Activated T-cell treated with anti-CD3 and anti-CD28 coated beads for 48 hours (primary cell): ENCODE results near the gene OPRPN.

Experiments
- DNase-seq: peaks from one replicate; pipeline ENCODE4 v3.0.0-alpha.2; 2020; ENCODE audit warnings: low read depth

The OPRPN gene, protein sequence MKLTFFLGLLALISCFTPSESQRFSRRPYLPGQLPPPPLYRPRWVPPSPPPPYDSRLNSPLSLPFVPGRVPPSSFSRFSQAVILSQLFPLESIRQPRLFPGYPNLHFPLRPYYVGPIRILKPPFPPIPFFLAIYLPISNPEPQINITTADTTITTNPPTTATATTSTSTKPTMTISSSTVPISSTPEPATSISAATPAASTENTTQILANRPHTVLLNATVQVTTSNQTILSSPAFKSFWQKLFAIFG

DNA sequence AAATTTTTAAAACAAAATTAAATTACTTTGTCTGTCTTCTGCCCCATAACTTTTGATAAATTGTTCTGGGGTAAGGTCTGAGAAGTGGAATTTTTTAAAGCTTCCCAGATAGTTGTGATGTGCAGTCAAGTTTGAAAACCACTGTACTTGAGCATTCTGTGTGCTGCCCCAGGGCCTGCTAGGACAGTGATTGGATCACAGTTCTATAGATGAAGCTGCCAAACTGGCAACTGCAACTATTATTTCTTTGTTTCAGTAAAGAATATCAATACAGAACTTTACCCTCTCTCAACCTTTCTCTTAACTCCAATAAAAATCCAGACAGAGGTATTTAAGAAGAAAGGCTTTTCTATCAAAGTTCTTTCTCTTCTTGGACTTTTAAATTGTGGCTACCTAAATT, at the start of gene OPRPN:
TSS of gene OPRPN (plus strand) at position 361 of the 400 bp plus-strand sequence. CDS start 1,346 bp downstream, outside the sequence.
- DNase-seq = no peak

DNA sequence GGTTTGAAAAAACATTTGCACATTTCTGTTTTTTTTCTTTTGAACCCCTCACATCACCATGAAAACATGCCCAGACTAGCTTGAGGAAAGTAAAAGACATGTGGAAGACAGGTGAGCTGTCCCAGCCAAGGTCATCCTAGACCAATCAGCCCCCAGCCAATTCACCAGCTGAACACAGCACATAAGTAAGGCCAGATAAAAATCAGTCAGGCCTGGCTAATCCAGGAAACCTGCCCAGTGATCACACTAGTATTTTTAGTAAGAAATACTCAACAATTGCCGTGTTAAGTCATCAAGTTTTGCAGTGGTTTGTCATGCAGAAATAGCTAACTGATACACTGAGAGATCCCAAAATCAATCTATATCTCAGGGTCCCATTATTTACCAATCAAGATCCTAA, 41.6 kb upstream of the OPRPN start:
- DNase-seq = no peak

DNA sequence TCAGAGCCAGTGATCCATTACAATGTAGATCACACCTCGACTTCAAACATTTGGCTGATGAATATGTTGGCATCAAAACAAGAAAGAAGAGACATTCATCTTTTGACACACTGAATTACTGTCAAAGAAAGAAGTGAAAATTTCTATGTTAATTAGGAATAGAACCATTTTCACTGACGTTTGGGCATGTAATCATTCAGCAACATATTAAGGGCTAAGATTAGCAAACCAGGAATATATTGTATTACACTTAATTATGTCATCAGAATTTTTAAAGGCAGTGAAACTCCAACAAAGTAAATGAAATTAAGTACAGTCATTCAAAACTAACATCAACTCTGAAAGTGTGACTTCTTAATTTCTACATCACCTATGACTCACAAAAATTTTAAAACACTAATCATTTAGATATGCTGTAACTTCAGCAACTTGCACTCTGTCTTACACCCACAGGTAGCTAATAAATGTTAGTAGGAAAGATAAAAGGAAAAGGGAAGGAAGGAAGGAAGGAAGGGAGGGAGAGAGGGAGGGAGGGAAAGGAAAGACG, 38.6 kb upstream of the OPRPN start:
- DNase-seq = no peak

DNA sequence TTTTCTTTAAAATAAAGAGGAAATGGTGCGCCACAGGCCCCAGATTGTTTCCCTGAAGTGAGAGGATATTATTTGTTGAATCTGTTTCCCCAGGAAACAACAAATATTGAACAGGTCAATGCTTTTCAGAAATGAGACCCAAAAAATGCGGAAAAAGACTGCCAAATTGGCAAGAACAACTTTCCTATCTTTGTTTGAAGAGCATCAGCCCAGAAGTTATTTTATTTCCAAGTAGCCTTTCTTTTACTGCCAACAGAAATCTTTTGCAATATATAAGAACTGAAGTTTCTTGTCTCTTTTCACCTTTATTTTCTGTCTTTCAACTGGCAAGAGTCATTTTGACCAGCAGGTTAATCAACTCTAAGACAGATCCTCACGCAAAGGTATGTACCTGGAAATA, 37.3 kb upstream of the OPRPN start, which contains the start of gene SMR3A:
TSS of gene SMR3A (plus strand) at position 301 of the 400 bp plus-strand sequence. CDS start 1,356 bp downstream, outside the sequence.
- DNase-seq = no peak

DNA sequence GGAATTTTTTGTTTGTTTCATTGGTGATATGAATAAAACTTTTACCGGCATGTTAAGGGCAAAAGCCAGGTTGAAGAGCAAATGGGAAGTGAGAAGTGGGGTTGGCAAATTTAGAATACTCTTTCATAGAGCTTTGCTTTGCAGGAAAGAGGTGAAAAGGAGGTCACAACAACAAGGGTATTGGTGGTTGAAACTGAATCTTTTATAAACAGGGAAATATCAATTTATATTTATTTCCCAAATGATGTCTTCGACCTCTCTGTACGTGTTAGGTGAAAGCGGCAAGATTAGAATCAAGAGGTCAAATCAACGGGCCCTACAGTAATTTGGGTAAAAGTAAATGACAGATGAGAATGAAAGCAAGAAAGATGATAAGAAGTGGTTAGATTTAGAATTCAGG, 33.7 kb upstream of the OPRPN start:
- DNase-seq = no peak

DNA sequence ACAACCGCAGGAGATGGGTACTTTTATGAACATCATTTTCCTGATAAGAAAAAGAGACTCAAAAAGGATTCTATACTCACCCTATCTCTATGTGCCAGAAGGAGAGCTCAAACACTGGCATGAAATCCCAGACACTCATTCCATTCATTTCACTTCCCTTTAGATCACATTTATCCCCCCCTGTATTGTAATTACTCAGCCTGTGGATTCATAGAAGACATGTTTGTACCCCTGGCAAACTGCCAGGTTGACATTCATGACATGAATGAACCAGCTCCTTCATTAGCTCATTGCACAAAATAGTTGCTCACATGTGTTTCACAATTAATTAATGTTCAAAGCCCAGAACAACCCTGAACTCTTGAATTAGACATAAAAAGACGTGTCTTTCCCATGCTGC, 32.3 kb upstream of the OPRPN start:
- no peak for DNase-seq

DNA sequence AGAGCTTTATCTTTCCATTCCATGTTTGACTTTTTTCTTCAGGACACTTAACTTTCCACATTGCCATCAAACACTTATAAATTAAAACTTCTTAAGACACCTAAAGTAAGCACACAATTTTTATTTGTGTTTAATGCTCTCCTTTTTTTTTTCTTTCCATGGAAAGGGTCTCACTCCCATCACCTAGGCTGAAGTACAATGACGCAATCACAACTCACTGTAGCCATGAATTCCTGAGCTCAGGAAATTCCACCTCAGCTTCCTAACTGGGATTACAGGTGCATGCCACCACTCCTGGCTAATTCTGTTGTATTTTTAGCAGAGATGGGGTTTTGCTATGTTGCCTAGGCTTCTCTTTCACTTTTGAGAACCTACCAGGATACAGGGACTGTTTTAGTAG, 29.9 kb upstream of the OPRPN start:
- DNase-seq = no peak

DNA sequence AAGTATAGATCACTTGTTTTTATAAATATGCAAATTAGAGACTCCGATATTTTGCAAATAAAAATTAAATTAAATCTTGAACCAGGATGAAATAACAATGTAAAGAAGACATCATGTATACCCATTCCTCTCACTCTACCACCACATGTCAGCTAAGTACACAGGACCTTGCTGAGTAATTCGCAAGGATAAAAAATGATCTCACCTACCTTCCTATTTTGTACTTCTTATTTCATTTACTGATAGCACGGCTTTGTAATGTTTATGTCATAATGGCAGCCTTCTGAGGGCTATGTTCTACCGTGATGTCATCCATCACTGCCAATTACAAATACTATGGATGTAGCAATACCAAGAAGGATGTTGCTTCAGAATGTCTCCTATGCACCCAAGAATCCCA, 25.8 kb upstream of the OPRPN start:
- DNase-seq = no peak

DNA sequence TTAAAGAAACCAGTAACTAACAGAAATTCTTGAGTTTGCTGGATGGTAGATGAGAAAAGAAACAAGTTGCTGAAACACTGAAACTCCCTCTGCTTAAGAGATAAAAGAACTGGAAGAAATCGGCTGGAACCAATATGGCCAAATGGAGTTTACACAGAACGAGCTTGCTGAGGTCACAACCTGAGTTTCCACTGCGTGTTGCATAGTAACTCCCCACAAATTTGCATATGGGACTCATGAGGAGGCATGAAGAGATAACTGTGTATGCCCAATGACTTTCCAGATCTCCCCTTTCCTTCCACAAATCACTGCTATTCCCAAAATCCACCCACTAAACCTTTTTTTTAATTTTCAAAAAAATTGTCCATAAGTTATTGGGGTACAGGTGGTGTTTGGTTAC, 25.0 kb upstream of the OPRPN start:
- DNase-seq = no peak

DNA sequence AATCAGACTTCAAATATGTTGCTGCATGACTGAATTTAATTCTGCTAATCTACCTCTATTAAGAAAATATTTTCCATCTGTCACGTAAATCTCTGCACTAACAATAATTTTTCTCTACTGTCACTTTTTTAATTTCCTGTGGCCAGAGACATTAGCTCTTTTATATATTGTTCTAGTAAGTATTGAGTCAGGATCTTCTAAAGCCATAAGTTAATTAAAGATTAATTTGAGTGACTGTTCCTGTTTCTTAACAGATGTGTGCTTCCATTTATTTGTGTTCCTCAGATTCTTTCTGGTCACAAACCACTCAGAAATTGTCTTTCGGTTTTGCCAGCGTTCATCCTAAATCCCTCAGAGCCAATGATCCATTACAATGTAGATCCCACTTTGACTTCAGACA, 17.2 kb upstream of the OPRPN start:
- DNase-seq = no peak

DNA sequence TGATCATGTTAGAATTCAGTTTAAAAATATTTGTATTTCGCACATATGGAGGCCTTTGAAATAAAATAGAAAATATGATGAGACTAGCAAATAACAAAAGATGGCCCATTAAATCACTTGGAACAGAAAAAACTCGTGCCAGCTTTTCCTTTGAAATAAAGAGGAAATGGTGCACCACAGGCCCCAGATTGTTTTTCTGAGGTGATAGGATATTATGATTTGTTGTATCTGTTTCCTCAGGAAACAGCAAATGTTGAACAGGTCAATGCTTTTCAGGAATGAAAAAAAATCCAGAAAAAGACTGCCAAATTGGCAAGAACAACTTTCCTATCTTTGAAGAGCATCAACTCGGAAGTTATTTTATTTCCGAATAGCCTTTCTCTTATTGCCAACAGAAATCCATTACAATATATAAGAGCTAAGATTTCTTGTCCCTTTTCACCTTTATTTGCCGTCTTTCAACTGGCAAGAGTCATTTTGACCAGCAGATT, 15.0 kb upstream of the OPRPN start, which contains the start of gene SMR3B:
TSS of gene SMR3B (plus strand) at position 441 of the 491 bp plus-strand sequence. CDS start 1,380 bp downstream, outside the sequence.
- DNase-seq = no peak

DNA sequence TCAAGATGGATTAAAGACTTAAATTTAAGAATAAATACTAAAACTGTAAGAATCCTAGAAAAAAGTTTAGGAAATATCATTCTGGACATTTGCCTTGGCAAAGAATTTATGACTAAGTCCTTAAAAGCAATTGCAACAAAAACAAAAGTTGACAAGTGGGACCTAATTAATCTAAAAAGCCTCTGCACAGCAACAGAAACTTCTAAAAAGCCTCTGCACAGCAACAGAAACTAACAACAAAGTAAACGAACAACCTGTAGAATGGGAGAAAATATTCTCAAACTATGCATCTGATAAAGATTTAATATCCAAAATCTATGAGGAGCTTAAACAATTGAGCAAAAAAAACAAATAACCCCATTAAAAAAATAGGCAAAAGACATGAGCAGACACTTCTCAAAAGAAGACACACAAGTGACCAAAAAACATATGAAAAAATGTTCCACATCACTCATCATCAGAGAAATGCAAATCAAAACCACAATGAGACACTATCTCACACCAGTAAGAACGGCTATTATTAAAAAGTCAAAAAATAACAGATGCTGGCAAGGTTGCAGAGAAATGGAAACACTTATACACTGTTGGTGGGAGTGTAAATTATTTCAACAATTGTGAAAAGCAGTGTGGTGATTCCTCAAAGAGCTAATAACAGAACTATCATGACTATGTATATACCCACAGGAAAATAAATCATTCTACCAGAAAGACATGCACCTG, 5.5 kb upstream of the OPRPN start:
- DNase-seq = no peak

DNA sequence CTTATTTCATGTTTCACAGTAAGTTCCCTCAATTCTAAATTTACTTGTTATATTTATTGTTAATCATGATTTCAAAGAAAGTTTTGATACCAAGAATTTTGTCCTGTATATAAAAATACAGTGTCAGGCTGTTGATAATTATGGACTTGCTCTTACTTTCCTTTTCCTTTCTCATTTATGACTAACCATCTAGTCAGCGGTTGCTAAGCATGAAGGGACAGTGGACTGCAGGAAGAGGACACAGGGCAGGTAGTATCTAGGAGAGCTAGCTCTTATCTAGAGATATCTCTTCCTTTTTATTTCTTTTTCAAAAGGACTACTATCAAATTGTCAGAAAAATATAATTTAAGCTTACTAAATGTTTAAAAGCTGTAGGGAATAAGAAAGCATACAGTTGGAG, 1.6 kb downstream of the OPRPN start:
- DNase-seq = no peak

DNA sequence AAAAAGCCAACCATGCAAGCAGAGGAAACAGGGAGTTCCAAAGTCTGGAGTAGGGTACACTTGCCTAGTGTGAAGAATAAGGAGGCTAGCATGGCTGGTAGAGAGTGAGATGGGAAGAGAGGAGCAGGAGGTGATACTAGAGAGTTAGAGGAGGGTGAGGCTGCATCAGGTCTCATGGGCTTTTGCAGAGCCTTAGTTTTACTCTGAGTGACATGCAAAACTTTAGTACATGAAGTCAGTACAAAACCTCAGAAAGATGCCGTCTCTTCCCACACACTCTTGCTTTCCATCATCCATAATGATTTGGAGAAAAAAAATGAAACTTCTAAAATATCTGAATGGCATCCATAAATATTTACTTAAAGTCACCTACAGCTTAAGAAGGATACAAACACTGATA, 5.0 kb downstream of the OPRPN start:
- DNase-seq = no peak

DNA sequence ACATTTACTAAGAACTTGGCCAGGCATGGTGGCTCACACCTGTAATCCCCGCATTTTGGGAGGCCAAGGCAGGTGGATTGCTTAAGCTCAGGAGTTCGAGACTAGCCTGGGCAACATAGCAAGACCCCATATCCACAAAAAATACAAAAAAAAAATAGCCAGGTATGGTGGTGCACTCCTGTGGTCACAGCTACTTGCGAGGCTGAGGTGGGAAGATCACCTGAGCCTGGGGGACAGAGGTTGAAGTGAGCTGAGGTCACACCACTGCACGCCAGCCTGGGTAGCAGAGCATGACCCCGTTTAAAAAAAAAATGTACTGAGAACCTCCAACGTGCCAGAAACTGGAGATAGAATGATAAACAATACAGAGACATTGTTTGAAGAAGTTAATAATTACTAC, 8.0 kb downstream of the OPRPN start:
- DNase-seq = no peak

DNA sequence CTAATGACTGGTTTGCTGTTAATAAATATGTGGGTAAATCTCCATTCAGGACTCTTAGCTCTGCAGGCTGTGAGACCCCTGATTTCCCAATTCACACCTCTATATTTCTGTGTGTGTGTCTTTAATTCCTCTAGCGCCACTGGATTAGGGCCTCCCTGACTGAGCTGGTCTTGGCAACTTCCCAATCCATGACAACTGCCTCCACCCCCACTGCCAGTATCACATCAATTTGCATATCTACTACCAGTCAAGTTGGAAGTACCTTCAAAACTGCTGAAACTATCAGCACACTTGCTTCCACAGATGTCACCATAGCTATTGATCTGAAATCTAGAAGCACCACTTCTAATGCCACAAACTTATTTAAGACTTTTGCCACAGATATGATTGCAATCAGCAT, 27.6 kb downstream of the OPRPN start:
- no peak for DNase-seq

DNA sequence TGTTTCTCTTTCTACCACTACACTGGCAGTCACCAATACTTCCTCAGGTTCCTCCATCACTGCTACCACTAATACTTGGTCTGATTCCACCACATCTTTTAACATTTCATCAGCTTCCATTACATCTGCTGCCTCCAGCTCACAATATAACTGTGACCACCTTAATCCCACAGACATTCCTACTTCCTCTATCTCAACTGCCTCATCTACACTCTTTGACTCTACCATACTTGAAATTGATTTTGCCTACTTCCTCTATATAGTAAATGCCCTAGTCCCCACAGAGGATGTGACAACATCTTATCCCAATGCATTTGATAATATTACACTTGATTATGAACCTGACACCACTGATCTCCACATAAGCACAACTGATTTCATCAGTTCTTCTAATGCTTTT, 29.0 kb downstream of the OPRPN start:
- DNase-seq = no peak

DNA sequence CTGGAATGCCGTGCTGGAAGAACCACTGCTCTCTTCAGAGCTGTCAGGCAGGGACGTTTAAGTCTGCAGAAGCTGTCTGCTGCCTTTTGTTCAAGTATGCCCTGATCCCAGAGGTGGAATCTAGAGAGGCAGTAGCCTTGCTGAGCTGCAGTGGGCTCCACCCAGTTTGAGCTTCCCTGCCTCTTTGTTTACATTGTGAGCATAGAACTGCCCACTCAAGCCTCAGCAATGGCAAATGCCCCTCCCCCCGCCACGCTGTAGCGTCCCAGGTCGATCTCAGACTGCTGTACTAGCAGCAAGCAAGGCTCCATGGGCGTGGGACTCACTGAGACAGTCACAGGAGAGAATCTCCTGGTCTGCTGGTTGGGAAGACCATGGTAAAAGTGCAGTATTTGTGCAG, 39.5 kb downstream of the OPRPN start:
- DNase-seq = no peak

DNA sequence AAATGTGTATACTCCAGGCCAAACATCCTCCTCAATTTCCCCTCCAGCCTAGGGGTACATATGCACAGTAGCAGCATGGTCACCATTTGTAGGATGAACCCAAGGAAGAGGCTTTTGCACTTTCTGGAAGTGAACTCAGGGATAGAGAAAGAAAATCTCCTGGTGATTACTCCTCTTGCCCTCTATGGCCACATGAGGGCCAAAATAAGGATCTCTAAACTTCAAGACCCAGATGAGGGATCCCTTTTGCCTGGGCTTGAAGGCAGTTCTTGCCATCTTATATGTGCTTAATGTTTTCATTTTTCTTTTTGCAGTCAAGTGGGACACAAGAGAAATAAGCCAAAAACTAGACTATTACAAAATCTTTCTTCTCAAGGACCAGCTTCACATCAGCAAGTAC, 44.7 kb downstream of the OPRPN start:
- no peak for DNase-seq

DNA sequence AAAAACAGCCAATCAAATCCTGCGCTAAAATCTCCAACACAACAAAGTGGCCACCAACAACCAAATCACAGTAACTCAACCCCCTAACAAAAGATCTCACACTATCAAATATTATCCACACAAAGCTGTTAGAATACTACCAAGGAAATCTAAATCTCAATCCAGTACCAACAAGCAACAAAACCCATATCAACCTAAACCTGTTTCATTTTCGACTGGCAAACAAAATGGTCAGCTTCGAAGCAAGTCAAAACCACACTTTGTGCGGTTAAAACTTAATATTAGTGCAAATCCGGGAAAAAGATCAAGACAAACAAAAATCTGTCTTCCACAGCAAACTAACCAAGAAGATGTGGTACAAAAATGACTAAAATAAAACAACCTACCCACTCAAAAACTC, 45.6 kb downstream of the OPRPN start:
- no peak for DNase-seq

DNA sequence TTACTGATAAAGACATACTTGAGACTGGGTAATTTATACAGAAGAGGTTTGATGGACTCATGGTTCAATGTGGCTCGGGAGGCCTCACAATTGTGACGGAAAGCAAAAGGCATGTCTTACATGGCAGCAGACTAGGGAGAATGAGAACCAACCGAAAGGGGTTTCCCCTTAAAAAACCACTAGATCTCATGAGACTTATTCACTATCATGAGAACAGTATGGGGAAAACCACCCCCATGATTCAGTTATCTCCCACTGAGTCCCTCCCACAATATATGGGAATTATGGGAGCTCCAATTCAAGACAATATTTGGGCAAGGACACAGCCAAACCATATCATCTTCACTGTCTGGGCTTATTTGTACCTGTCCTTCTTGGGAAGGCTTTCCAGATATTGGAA, 51.5 kb downstream of the OPRPN start:
- no peak for DNase-seq

DNA sequence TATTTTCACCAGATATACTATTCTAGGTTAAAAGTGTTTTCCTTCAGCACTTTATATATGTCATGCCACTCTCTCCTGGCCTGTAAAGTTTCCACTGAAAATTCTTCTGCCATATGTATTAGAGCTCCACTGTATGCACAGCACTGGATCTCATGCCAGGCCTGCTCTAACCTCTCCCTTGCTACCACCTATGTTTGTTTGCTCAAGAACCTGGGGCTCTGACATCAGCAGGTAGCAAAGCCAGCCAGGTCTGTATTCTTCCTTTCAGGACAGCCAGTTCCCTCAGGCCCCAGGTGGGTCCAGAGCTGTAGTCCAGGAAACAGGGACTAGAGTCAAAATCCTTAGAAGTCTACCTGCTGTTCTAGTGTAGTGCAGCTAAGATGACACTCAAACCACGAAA, 55.2 kb downstream of the OPRPN start:
- DNase-seq = no peak
